CD4-positive, CD25-positive, alpha-beta regulatory T cell (primary cell): ENCODE measurements around the gene ENPP4. TPM values are rescaled to one million over a fixed set of nuclear protein-coding genes. Genes with fewer than 3 reads are reported as not detected.

Source experiments
- ATAC-seq, 2 donors: fragments of 150-1000 bp; cut with Tn5 transposase; one replicate each; pipeline ENCODE4 v1.10.0; 2021; ENCODE audit warnings: low read depth in 2 of 2, moderate number of reproducible peaks in 2 of 2, moderate library complexity in 1 of 2
- DNase-seq, 3 donors: peaks; one replicate each; pipeline versions ENCODE4 v3.0.0 to v3.0.0-alpha.2; 2012 to 2022; ENCODE audit warnings: mixed read lengths in 1 of 3
- H3K27ac ChIP-seq: one replicate; pipeline ENCODE4 v1.7.0; 2013; ENCODE audit warnings: mild to moderate bottlenecking, low read length; ENCODE audit not compliant: insufficient read depth, poor library complexity, severe bottlenecking
- H3K27me3 ChIP-seq: one replicate; pipeline ENCODE4 v1.7.0; 2013; ENCODE audit warnings: low read length; ENCODE audit not compliant: control insufficient read depth, insufficient read depth
- H3K36me3 ChIP-seq: one replicate; pipeline ENCODE4 v1.7.0; 2013; ENCODE audit warnings: mild to moderate bottlenecking, low read length, moderate library complexity; ENCODE audit not compliant: control insufficient read depth, insufficient read depth
- H3K4me1 ChIP-seq: 2 replicates; pipeline ENCODE4 v1.7.0; 2013; ENCODE audit warnings: mild to moderate bottlenecking, low read length; ENCODE audit not compliant: insufficient read depth, control insufficient read depth, poor library complexity, severe bottlenecking
- H3K4me3 ChIP-seq: one replicate; pipeline ENCODE4 v1.7.0; 2013; ENCODE audit warnings: low read depth, mild to moderate bottlenecking, low read length, moderate library complexity
- H3K9me3 ChIP-seq, 2 experiments: 1 replicate in 1 of 2; 2 replicates in 1 of 2; pipeline ENCODE4 v1.7.0; 2013; ENCODE audit warnings: low read length in 2 of 2, mild to moderate bottlenecking in 1 of 2, moderate library complexity in 1 of 2; ENCODE audit not compliant: control insufficient read depth in 2 of 2
- H3K27ac Mint-ChIP-seq, 3 donors: one replicate each; pipeline ENCODE4 v1.8.0; 2020 to 2022; ENCODE audit warnings: mild to moderate bottlenecking in 3 of 3, mixed read lengths in 3 of 3, moderate library complexity in 2 of 3
- H3K27me3 Mint-ChIP-seq: one replicate; pipeline ENCODE4 v1.8.0; 2022; ENCODE audit warnings: mild to moderate bottlenecking, mixed read lengths
- H3K36me3 Mint-ChIP-seq: one replicate; pipeline ENCODE4 v1.8.0; 2020; ENCODE audit warnings: mixed read lengths
- H3K4me1 Mint-ChIP-seq, 4 donors: one replicate each; pipeline ENCODE4 v1.8.0; 2020 to 2022; ENCODE audit warnings: mixed read lengths in 4 of 4, mild to moderate bottlenecking in 1 of 4
- H3K4me3 Mint-ChIP-seq, 4 donors: one replicate each; pipeline ENCODE4 v1.8.0; 2020 to 2022; ENCODE audit warnings: mild to moderate bottlenecking in 4 of 4, mixed read lengths in 4 of 4, moderate library complexity in 3 of 4
- H3K9me3 Mint-ChIP-seq, 7 donors: one replicate each; pipeline ENCODE4 v1.8.0; 2020 to 2022; ENCODE audit warnings: mixed read lengths in 7 of 7, mild to moderate bottlenecking in 3 of 7, moderate library complexity in 2 of 7
- polyA plus RNA-seq, 4 donors: library from polyadenylated mRNA; unstranded; fragments of 300-500 nt; fragmentation: Illumina TruSeq; gene quantifications; one replicate each; pipeline ENCODE4 v1.2.3, GENCODE V29; 2021
- total RNA-seq: library from RNA; stranded (reverse); gene quantifications from one replicate; pipeline ENCODE4 v1.2.3, GENCODE V29; 2022

ENPP4 gene
- total and polyA plus RNA-seq, 5 donors from 2014 or later: 2.1 to 4.5 (median 3.3) TPM

DNA sequence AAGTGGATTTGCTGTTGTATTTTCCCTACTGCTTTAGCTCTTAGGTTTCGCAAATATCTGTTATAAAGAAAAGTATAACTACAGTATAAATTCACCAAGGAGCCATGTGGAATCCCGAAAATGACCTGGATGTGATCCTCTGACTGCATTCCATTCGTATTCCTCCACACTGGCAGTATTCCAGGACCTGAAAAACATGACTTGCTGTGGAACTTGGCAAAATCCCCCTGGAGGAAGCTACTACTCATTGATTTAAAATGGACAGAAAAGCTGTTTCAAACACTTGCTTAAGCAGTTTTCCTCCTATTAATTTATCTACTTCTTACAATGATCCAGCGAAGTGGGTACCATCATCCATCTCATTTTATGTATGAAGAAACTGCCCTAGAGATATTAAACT is 54.3 kb downstream of the ENPP4 start:
- no peaks in the 10 kb centered on the region for H3K36me3 ChIP-seq
- peaks cover 28% of the 10 kb centered on the region for H3K27me3 Mint-ChIP-seq
- DNase-seq (no peak), ATAC-seq (no peak)
- peaks cover 0 to 2% (median 0%) of the 10 kb centered on the region in 7 donors for H3K9me3 Mint-ChIP-seq
- no peak overlapping the region for H3K27ac ChIP-seq
- H3K4me3 ChIP-seq: no peak overlapping the region
- no peaks in the 10 kb centered on the region for H3K4me1 ChIP-seq
- no peaks in the 10 kb centered on the region for H3K4me1 Mint-ChIP-seq
- no peaks in the 10 kb centered on the region for H3K9me3 ChIP-seq
- no peaks in the 10 kb centered on the region for H3K36me3 Mint-ChIP-seq
- H3K4me3 Mint-ChIP-seq: no peak overlapping the region
- peaks cover 29% of the 10 kb centered on the region for H3K27me3 ChIP-seq
- H3K27ac Mint-ChIP-seq: no peak overlapping the region

DNA sequence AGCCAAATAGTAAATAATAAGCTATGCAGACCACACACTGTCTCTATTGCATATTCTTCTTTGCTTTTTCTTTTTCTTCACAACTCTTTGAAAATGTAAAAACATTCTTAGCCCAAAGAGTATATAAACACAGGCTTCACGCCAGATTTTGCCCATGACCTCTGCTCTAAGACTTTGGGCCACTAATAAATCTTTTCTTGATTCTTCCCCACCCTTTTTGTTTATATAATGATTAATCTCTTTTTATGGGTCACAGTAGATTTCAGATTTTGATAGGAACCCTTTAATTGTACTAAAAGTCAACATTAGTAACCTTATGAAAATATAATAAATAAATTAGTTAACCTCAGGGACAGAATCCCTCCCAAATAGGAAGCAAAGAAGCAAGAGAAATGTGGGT is 56.8 kb downstream of the ENPP4 start:
- Histone ChIP-seq H3K9me3 (no peaks in the 10 kb centered on the region), H3K27ac (no peak overlapping the region), H3K4me1 (no peaks in the 10 kb centered on the region), H3K27me3 (peaks cover 22% of the 10 kb centered on the region), H3K36me3 (no peaks in the 10 kb centered on the region), H3K4me3 (no peak overlapping the region)
- H3K27me3 Mint-ChIP-seq: peaks cover 28% of the 10 kb centered on the region
- peaks cover 0 to 2% (median 0%) of the 10 kb centered on the region in 7 donors for H3K9me3 Mint-ChIP-seq
- DNase-seq (no peak), ATAC-seq (no peak)
- H3K36me3 Mint-ChIP-seq: no peaks in the 10 kb centered on the region
- no peak overlapping the region for H3K4me3 Mint-ChIP-seq
- no peaks in the 10 kb centered on the region for H3K4me1 Mint-ChIP-seq
- H3K27ac Mint-ChIP-seq: no peak overlapping the region

DNA sequence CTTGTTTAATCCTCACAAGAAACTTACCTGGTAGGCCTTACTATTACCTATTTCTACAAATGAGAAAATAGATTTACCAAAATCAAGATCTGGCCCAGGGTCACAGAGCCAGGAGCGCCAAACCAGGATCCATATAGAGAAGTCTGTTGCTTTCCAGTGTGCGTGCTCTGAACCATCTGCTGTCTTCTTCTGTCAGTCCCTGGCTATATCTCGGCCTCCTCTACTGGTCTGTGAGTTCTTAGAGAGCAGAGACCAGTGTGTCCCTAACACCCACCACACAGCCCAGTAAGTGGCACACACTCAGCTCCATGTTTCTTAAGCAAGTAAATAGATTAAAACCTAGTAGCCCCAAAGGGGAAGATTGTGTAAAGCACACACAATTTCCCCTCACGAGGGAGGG is 59.9 kb downstream of the ENPP4 start:
- H3K27ac ChIP-seq: no peak overlapping the region
- H3K9me3 Mint-ChIP-seq: peaks cover 0 to 2% (median 0%) of the 10 kb centered on the region in 7 donors
- H3K27me3 ChIP-seq: peaks cover 14% of the 10 kb centered on the region
- H3K36me3 ChIP-seq: no peaks in the 10 kb centered on the region
- DNase-seq (no peak), ATAC-seq (no peak)
- H3K27ac Mint-ChIP-seq: no peak overlapping the region
- H3K9me3 ChIP-seq: no peaks in the 10 kb centered on the region
- no peak overlapping the region for H3K4me3 ChIP-seq
- peaks cover 30% of the 10 kb centered on the region for H3K27me3 Mint-ChIP-seq
- H3K4me3 Mint-ChIP-seq: no peak overlapping the region
- no peaks in the 10 kb centered on the region for H3K4me1 ChIP-seq
- H3K36me3 Mint-ChIP-seq: no peaks in the 10 kb centered on the region
- no peaks in the 10 kb centered on the region for H3K4me1 Mint-ChIP-seq

DNA sequence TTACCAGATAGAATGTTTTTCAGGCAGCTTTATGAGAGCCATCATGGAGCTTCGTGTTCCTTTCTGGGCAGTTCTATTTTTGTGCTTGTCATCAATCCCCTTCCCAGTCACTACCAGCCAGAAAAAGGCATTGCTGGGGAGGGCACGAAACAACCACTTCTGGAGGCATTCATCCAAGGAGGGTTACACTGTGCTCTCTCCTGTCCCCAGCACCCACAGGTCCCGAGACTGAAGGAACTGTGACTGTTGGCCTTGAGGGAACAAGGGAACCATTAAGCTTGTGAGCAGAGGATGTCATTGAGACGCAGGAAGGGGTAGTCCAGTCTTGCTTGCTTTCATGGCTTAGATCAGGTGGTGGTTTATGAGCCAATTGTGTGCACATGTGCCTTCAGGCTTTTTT is 61.1 kb downstream of the ENPP4 start:
- peaks cover 9% of the 10 kb centered on the region for H3K27me3 ChIP-seq
- no peaks in the 10 kb centered on the region for H3K4me1 ChIP-seq
- H3K27ac ChIP-seq: no peak overlapping the region
- H3K4me3 ChIP-seq: no peak overlapping the region
- Mint-ChIP-seq H3K27ac (no peak overlapping the region), H3K9me3 (peaks cover 0 to 2% (median 0%) of the 10 kb centered on the region in 7 donors), H3K4me1 (no peaks in the 10 kb centered on the region), H3K27me3 (peaks cover 28% of the 10 kb centered on the region), H3K4me3 (no peak overlapping the region), H3K36me3 (no peaks in the 10 kb centered on the region)
- H3K36me3 ChIP-seq: no peaks in the 10 kb centered on the region
- DNase-seq (no peak), ATAC-seq (no peak)
- H3K9me3 ChIP-seq: no peaks in the 10 kb centered on the region

DNA sequence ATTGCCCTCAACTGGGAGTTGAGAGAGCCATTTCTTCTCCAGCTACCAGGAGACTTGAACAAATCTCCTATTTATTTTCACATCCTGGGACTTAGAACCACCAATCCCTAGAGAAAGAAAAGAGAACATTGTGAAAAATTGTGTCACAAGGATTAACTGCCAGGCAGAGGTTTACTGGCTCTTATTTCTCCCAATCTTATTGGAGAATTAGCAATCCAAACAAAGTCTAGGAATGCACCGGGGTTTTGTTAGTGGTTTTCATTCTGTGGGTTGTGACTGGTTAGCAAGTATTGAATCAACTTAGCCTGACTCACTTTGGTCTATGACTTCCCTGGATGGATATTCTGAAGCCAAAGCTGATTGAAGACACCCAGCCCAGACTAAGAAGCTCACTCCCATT is 62.2 kb downstream of the ENPP4 start:
- Mint-ChIP-seq H3K36me3 (no peaks in the 10 kb centered on the region), H3K4me3 (no peak overlapping the region), H3K4me1 (no peaks in the 10 kb centered on the region), H3K27ac (no peak overlapping the region), H3K9me3 (peaks cover 0 to 2% (median 0%) of the 10 kb centered on the region in 7 donors), H3K27me3 (peaks cover 21% of the 10 kb centered on the region)
- DNase-seq: no peak
- H3K27ac ChIP-seq: no peak overlapping the region
- H3K36me3 ChIP-seq: no peaks in the 10 kb centered on the region
- no peak overlapping the region for H3K4me3 ChIP-seq
- no peaks in the 10 kb centered on the region for H3K9me3 ChIP-seq
- no peak for ATAC-seq
- peaks cover 5% of the 10 kb centered on the region for H3K27me3 ChIP-seq
- no peaks in the 10 kb centered on the region for H3K4me1 ChIP-seq

Other genes starting within 250 kb of the ENPP4 start
- gene CLIC5, start 114.1 kb upstream of the ENPP4 start, total RNA-seq: 4.7 TPM
- gene CLIC5, start 114.1 kb upstream of the ENPP4 start, polyA plus RNA-seq: 1 to 10 TPM in 3 of 4 donors, under 1 TPM in 1; 0.76 to 2.7 (median 1.8) TPM
- gene ENPP5, start 41.0 kb downstream of the ENPP4 start, total RNA-seq: not detected
- gene ENPP5, start 41.0 kb downstream of the ENPP4 start, polyA plus RNA-seq: under 1 TPM in 2 of 4 donors, not detected in 2; 0.14 to 0.20 TPM